HepG2 (cell line): ENCODE measurements around the gene CCDC88A. TPM values are rescaled to one million over a fixed set of nuclear protein-coding genes. Genes with fewer than 3 reads are reported as not detected.

Source experiments
- CAMTA2 ChIP-seq: sonication (generic); formaldehyde crosslinking; IDR thresholded peaks from 2 replicates; pipeline ENCODE4 v1.4.0; 2020; ENCODE audit warnings: mild to moderate bottlenecking, missing genetic modification reagents, borderline replicate concordance
- FOXK2 ChIP-seq: fragments of 450-650 bp; IDR thresholded peaks from 2 replicates; pipeline ENCODE4 v1.6.1; 2016
- HMGA1 ChIP-seq: sonication (generic); formaldehyde crosslinking; conservative IDR thresholded peaks from 2 replicates; pipeline ENCODE4 v1.4.0; 2020; ENCODE audit warnings: missing genetic modification reagents
- KLF13 ChIP-seq: sonication (generic); formaldehyde crosslinking; IDR thresholded peaks from 2 replicates; pipeline ENCODE4 v1.4.0; 2020; ENCODE audit warnings: mild to moderate bottlenecking, missing genetic modification reagents
- LCORL ChIP-seq, 2 experiments: fragments of 450-650 bp in 1 of 2; sonication (generic) in 1 of 2; formaldehyde crosslinking in 1 of 2; IDR thresholded peaks; 2 replicates each; pipeline versions ENCODE4 v1.5.0 to v1.6.1; 2017 to 2020; ENCODE audit warnings: antibody characterized with exemption in 1 of 2, missing genetic modification reagents in 1 of 2
- MEF2D ChIP-seq: sonication (generic); formaldehyde crosslinking; IDR thresholded peaks from 2 replicates; pipeline ENCODE4 v1.5.1; 2020; ENCODE audit warnings: mild to moderate bottlenecking, missing genetic modification reagents
- MEIS1 ChIP-seq: sonication (generic); formaldehyde crosslinking; IDR thresholded peaks from 2 replicates; pipeline ENCODE4 v1.9.0; 2021; ENCODE audit warnings: mild to moderate bottlenecking, missing genetic modification reagents, moderate library complexity, borderline replicate concordance
- NFIB ChIP-seq: sonication (generic); formaldehyde crosslinking; IDR thresholded peaks from 2 replicates; pipeline ENCODE4 v1.9.0; 2021; ENCODE audit warnings: missing genetic modification reagents, mild to moderate bottlenecking, borderline replicate concordance
- NKX3-1 ChIP-seq: sonication (generic); formaldehyde crosslinking; IDR thresholded peaks from 2 replicates; pipeline ENCODE4 v1.5.0; 2020; ENCODE audit warnings: missing genetic modification reagents
- ZKSCAN5 ChIP-seq: sonication (generic); formaldehyde crosslinking; IDR thresholded peaks from 2 replicates; pipeline ENCODE4 v1.5.1; 2020; ENCODE audit warnings: mild to moderate bottlenecking, missing genetic modification reagents
- ZNF180 ChIP-seq: sonication (generic); formaldehyde crosslinking; IDR thresholded peaks from 2 replicates; pipeline ENCODE4 v1.4.0; 2020; ENCODE audit warnings: low read depth, missing genetic modification reagents, borderline replicate concordance
- ZNF207 ChIP-seq: fragments of 450-650 bp; IDR thresholded peaks from 2 replicates; pipeline ENCODE4 v1.6.1; 2016; ENCODE audit warnings: antibody characterized with exemption, borderline replicate concordance
- ZNF274 ChIP-seq: sonication (generic); formaldehyde crosslinking; IDR thresholded peaks from 2 replicates; pipeline ENCODE4 v1.5.1; 2020; ENCODE audit warnings: mild to moderate bottlenecking, missing genetic modification reagents
- ZNF503 ChIP-seq: sonication (generic); formaldehyde crosslinking; IDR thresholded peaks from 2 replicates; pipeline ENCODE4 v1.4.0; 2020; ENCODE audit warnings: missing genetic modification reagents
- ZNF784 ChIP-seq: sonication (generic); formaldehyde crosslinking; IDR thresholded peaks from 2 replicates; pipeline ENCODE4 v1.5.1; 2020; ENCODE audit warnings: missing genetic modification reagents, mild to moderate bottlenecking, borderline replicate concordance
- ZNF891 ChIP-seq: sonication (generic); formaldehyde crosslinking; IDR thresholded peaks from 2 replicates; pipeline ENCODE4 v1.5.0; 2020; ENCODE audit warnings: mild to moderate bottlenecking, missing genetic modification reagents
- polyA plus RNA-seq, 8 experiments: library from polyadenylated mRNA; depleted of rRNA in 3 of 8; stranded (reverse) in 7 of 8; unstranded in 1 of 8; fragments of >200 nt; fragmentation: Illumina TruSeq in 4 of 8; extraction: Trizol in 4 of 8; gene quantifications; 2 replicates each; pipeline versions ENCODE4 v1.2.1 to v1.2.3, GENCODE V29; 2011 to 2016; ENCODE audit warnings: low read depth in 4 of 8, missing spikeins in 1 of 8, mixed read lengths in 1 of 8; ENCODE audit not compliant: insufficient read depth in 1 of 8
- total RNA-seq, 5 experiments: library from RNA; depleted of rRNA; stranded (reverse); fragments of >200 nt; fragmentation: Illumina TruSeq; extraction: Trizol; gene quantifications; 2 replicates each; pipeline ENCODE4 v1.2.3, GENCODE V29; 2016; ENCODE audit warnings: low read depth in 1 of 5
- TF ChIP-seq, protein P1 (sequence below): sonication (generic); formaldehyde crosslinking; IDR thresholded peaks from 2 replicates; pipeline ENCODE4 v1.8.0; 2022; ENCODE audit warnings: missing genetic modification reagents, mild to moderate bottlenecking, borderline replicate concordance
- TF ChIP-seq, protein P2 (sequence below): sonication (generic); formaldehyde crosslinking; IDR thresholded peaks from 2 replicates; pipeline ENCODE4 v1.4.0; 2020; ENCODE audit warnings: mild to moderate bottlenecking, missing genetic modification reagents
- TF ChIP-seq, protein P3 (sequence below): sonication (generic); formaldehyde crosslinking; IDR thresholded peaks from 2 replicates; pipeline ENCODE4 v1.9.0; 2021; ENCODE audit warnings: missing genetic modification reagents, mild to moderate bottlenecking, borderline replicate concordance
- TF ChIP-seq, protein P4 (sequence below): sonication (generic); formaldehyde crosslinking; IDR thresholded peaks from 2 replicates; pipeline ENCODE4 v1.9.0; 2021; ENCODE audit warnings: missing genetic modification reagents, borderline replicate concordance

Gene CCDC88A
- total and polyA plus RNA-seq, 2 of the 13 experiments (the other 11 are each of a cell fraction or from before 2014, with no cell fraction given), result 43.2 to 84.1 TPM

DNA sequence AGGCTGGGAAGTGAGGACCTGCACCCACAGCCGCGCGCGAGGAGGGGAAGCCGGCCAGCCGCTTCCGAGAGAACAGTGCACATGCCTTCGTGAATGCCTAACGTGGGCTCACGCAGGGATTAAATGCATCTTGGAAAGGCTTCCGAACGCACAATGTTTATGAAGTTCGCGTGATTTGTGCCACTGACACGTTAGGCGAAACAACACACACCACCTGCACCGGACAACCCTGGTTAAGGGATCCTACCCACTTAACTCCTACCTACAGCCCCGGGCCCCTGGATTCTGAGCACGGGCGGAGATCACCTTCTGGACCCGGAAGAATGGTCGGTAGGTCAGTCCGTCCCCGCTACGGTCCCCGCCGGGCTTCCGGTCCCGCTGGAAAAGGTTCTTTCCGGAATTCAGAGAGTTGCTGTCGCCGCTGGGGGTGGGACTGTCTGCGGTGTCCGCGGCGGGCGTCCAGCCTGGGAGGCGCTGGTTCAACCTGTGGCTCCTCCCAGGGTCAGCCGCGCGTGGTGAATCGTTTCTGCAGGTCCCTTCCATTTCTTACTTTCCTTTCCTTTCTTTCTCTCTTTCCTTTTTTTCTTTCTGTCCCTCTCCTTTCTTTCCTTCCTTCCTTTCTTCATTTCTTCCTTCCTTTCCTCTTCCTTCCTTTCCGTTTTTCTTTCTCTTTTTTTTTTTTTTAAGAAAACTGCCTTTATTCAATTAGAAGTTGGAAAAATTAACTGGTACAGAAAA is 150.6 kb downstream of the CCDC88A start, which contains the start of gene MTIF2 (continued):
- TF ChIP-seq ZNF503 (CRISPR knock-in tag) (peak; percentile 83), KLF13 (CRISPR knock-in tag) (0 out of 2 replicates have a peak, but pooled peaks have one; percentile 81), ZNF180 (CRISPR knock-in tag) (no peak), ZKSCAN5 (CRISPR knock-in tag) (no peak), HMGA1 (no peak), ZNF784 (CRISPR knock-in tag) (peak; percentile 100), MEIS1 (peak; percentile 68; the same call in 1 of the 2 replicates), NFIB (CRISPR knock-in tag) (no peak), FOXK2 (peak; percentile 63; the same call in 1 of the 2 replicates), LCORL (IDR thresholded peaks at IDR 0.05) (0 out of 2 replicates have a peak, but pooled peaks have one; percentile 29), LCORL (CRISPR knock-in tag; IDR thresholded peaks at IDR 0.05) (peak; percentile 97), NKX3-1 (CRISPR knock-in tag) (peak; percentile 95), MEF2D (CRISPR knock-in tag) (peak; percentile 92), CAMTA2 (peak; percentile 84; the same call in 1 of the 2 replicates), ZNF891 (CRISPR knock-in tag) (peak; percentile 98), ZNF274 (CRISPR knock-in tag) (peak; percentile 91), ZNF207 (no peak)
- TF ChIP-seq, protein P1, sequence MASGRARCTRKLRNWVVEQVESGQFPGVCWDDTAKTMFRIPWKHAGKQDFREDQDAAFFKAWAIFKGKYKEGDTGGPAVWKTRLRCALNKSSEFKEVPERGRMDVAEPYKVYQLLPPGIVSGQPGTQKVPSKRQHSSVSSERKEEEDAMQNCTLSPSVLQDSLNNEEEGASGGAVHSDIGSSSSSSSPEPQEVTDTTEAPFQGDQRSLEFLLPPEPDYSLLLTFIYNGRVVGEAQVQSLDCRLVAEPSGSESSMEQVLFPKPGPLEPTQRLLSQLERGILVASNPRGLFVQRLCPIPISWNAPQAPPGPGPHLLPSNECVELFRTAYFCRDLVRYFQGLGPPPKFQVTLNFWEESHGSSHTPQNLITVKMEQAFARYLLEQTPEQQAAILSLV, result peak; percentile 98
- TF ChIP-seq, protein P2, sequence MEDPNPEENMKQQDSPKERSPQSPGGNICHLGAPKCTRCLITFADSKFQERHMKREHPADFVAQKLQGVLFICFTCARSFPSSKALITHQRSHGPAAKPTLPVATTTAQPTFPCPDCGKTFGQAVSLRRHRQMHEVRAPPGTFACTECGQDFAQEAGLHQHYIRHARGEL, result no peak
- TF ChIP-seq, protein P3, sequence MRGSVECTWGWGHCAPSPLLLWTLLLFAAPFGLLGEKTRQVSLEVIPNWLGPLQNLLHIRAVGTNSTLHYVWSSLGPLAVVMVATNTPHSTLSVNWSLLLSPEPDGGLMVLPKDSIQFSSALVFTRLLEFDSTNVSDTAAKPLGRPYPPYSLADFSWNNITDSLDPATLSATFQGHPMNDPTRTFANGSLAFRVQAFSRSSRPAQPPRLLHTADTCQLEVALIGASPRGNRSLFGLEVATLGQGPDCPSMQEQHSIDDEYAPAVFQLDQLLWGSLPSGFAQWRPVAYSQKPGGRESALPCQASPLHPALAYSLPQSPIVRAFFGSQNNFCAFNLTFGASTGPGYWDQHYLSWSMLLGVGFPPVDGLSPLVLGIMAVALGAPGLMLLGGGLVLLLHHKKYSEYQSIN (CRISPR knock-in tag), result peak; percentile 88; the same call in 1 of the 2 replicates
- TF ChIP-seq, protein P4, sequence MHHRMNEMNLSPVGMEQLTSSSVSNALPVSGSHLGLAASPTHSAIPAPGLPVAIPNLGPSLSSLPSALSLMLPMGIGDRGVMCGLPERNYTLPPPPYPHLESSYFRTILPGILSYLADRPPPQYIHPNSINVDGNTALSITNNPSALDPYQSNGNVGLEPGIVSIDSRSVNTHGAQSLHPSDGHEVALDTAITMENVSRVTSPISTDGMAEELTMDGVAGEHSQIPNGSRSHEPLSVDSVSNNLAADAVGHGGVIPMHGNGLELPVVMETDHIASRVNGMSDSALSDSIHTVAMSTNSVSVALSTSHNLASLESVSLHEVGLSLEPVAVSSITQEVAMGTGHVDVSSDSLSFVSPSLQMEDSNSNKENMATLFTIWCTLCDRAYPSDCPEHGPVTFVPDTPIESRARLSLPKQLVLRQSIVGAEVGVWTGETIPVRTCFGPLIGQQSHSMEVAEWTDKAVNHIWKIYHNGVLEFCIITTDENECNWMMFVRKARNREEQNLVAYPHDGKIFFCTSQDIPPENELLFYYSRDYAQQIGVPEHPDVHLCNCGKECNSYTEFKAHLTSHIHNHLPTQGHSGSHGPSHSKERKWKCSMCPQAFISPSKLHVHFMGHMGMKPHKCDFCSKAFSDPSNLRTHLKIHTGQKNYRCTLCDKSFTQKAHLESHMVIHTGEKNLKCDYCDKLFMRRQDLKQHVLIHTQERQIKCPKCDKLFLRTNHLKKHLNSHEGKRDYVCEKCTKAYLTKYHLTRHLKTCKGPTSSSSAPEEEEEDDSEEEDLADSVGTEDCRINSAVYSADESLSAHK, result no peak; the same call in 1 of the 2 replicates
